ENCODE data around the gene THBS1. TPM values are rescaled to one million over a fixed set of nuclear protein-coding genes. Genes with fewer than 3 reads are reported as not detected.

The THBS1 gene
- total and polyA plus RNA-seq, 4 donors, result 35.3 to 544 (median 325) TPM

DNA sequence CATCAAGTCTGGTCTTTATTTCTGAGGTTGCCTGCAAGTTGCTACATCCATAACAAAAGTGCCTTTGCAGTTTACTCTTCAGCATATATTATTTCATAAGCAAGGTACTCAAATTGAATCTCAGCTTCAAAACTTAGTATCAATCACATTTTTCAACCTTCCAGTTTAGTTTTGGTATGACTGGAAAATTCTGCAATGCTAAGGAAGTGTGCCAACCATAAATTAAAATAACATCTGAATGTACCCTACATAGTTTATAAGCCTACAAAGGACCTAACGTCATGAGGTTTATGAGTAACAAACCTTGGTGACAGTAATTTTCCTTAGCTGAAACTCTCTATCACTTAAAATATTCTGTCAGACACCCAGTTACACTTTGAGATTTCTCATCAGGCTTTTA is 62.8 kb downstream of the THBS1 start:
- TF ChIP-seq, protein P1, sequence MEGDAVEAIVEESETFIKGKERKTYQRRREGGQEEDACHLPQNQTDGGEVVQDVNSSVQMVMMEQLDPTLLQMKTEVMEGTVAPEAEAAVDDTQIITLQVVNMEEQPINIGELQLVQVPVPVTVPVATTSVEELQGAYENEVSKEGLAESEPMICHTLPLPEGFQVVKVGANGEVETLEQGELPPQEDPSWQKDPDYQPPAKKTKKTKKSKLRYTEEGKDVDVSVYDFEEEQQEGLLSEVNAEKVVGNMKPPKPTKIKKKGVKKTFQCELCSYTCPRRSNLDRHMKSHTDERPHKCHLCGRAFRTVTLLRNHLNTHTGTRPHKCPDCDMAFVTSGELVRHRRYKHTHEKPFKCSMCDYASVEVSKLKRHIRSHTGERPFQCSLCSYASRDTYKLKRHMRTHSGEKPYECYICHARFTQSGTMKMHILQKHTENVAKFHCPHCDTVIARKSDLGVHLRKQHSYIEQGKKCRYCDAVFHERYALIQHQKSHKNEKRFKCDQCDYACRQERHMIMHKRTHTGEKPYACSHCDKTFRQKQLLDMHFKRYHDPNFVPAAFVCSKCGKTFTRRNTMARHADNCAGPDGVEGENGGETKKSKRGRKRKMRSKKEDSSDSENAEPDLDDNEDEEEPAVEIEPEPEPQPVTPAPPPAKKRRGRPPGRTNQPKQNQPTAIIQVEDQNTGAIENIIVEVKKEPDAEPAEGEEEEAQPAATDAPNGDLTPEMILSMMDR (IDR thresholded peaks at IDR 0.05; ENCODE audit: control extremely low read depth, extremely low read depth), result no peak
- WGBS, 2 donors, result 77 to 84% methylated on average over 1 of the region's 1 CpG
- DNase-seq, result no peak
- H3K9me3 ChIP-seq (ENCODE audit: control insufficient read depth in 4 of 4, insufficient read depth in 3 of 4, low read length in 3 of 4), result no peaks in the 10 kb centered on the region
- no peaks in the 10 kb centered on the region for H3K36me3 ChIP-seq (ENCODE audit: control insufficient read depth in 4 of 4, insufficient read depth in 4 of 4, low read length in 4 of 4)
- H3K4me1 ChIP-seq (ENCODE audit: control insufficient read depth in 5 of 5, insufficient read depth in 5 of 5, low read length in 5 of 5), result no peaks in the 10 kb centered on the region
- no peak overlapping the region for H3K27ac ChIP-seq (ENCODE audit: low read depth in 1 of 2, low read length in 1 of 2)
- H3K4me3 ChIP-seq, result no peak overlapping the region
- H3K9ac ChIP-seq (ENCODE audit: insufficient read depth in 1 of 2, low read length in 2 of 2), result no peak overlapping the region
- no peak for ATAC-seq (ENCODE audit: insufficient read depth, low FRiP score)
- H3K27me3 ChIP-seq (ENCODE audit: control insufficient read depth in 3 of 3, insufficient read depth in 3 of 3, low read length in 2 of 3), result no peaks in the 10 kb centered on the region

DNA sequence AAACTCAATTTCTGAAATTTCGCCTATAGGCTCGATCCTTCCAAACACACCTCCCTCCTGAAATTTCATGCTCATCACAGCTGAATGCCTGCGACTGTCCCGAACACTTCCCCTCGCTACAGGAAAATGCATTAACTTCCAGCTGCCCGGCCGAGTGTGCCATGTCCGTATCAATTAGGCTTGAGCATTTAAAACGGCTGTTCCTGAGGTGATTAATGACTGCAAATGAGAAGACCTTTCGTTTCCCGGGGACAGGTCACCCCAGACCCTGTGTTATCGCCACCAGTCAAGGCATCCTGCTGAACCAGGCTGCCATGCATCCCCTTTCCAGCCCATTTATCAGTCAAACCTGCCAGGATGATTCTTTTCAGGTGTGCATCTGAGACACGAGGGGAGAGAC is 63.3 kb downstream of the THBS1 start:
- no peak for ATAC-seq (ENCODE audit: insufficient read depth, low FRiP score)
- 82 to 84% methylated on average over 13 of the region's 13 CpGs for WGBS, 2 donors
- Histone ChIP-seq H3K4me3 (no peak overlapping the region), H3K27me3 (ENCODE audit: control insufficient read depth in 3 of 3, insufficient read depth in 3 of 3, low read length in 2 of 3) (no peaks in the 10 kb centered on the region), H3K4me1 (ENCODE audit: control insufficient read depth in 5 of 5, insufficient read depth in 5 of 5, low read length in 5 of 5) (no peaks in the 10 kb centered on the region), H3K27ac (ENCODE audit: low read depth in 1 of 2, low read length in 1 of 2) (no peak overlapping the region), H3K36me3 (ENCODE audit: control insufficient read depth in 4 of 4, insufficient read depth in 4 of 4, low read length in 4 of 4) (no peaks in the 10 kb centered on the region), H3K9ac (ENCODE audit: insufficient read depth in 1 of 2, low read length in 2 of 2) (no peak overlapping the region), H3K9me3 (ENCODE audit: control insufficient read depth in 4 of 4, insufficient read depth in 3 of 4, low read length in 3 of 4) (no peaks in the 10 kb centered on the region)
- DNase-seq, result no peak
- TF ChIP-seq, protein P1 (IDR thresholded peaks at IDR 0.05; ENCODE audit: control extremely low read depth, extremely low read depth), result no peak

DNA sequence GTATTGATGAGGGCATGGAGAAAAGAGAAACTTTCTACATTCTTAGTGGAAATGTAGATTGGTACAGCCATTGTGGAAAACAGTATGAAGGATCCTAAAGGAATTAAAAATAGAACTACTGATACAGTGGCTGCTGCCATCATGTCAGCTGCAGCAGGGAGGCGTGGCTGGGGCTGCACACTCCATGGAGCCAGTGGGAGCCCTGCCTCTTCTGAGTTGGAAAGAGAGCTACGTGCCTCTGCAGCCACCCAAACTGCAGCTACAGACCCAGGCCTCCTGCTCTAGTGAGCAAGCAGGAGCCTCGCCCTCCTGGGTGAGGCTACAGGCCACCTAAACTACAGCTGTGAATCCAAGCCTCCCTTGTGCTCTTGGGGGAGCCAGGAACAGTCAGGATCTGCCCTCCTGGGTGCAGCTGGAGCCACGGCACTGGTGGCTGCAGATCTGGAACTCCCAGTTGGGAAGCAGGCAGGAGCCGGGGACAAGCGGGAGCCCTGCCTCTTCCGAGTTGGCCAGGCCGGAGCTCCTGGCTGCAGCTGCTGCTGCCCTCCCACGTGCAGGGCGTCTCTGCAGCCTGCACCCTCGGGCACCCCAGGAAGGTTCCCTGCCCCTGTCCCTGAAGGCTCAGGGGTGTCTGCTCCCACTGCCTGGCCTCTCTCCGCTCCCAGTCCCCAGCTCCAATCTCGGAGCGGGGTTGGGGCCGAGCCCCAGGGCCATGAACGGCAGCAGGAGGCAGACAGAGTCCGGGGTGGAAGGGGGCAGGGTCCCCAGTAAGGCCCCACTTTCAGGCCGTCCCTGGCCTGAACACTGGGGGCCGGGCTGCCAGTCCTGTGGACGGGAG is 64.5 kb downstream of the THBS1 start:
- TF ChIP-seq, protein P1 (IDR thresholded peaks at IDR 0.05; ENCODE audit: control extremely low read depth, extremely low read depth), result no peak
- Histone ChIP-seq H3K27me3 (ENCODE audit: control insufficient read depth in 3 of 3, insufficient read depth in 3 of 3, low read length in 2 of 3) (no peaks in the 10 kb centered on the region), H3K9ac (ENCODE audit: insufficient read depth in 1 of 2, low read length in 2 of 2) (no peak overlapping the region), H3K4me3 (no peak overlapping the region), H3K9me3 (ENCODE audit: control insufficient read depth in 4 of 4, insufficient read depth in 3 of 4, low read length in 3 of 4) (no peaks in the 10 kb centered on the region), H3K4me1 (ENCODE audit: control insufficient read depth in 5 of 5, insufficient read depth in 5 of 5, low read length in 5 of 5) (no peaks in the 10 kb centered on the region), H3K27ac (ENCODE audit: low read depth in 1 of 2, low read length in 1 of 2) (no peak overlapping the region), H3K36me3 (ENCODE audit: control insufficient read depth in 4 of 4, insufficient read depth in 4 of 4, low read length in 4 of 4) (no peaks in the 10 kb centered on the region)
- DNase-seq, result no peak
- WGBS, 2 donors, result 91 to 94% methylated on average over 19 to 20 of the region's 20 CpGs
- no peak for ATAC-seq (ENCODE audit: insufficient read depth, low FRiP score)

DNA sequence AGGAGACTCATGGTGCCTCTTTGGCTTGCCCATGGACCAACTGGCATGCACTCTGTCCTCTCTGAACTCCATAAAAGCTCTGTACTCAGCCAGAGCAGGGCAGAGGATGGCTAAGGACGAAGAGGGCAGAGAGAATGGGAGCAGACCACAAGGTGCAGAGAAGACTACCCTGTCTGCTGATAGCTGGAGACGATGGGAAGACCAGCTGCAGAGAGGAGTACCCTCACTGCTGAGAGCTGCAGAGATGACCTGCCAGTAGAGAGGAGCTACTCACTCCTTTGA is 65.0 kb downstream of the THBS1 start:
- H3K4me1 ChIP-seq (ENCODE audit: control insufficient read depth in 5 of 5, insufficient read depth in 5 of 5, low read length in 5 of 5), result no peaks in the 10 kb centered on the region

More for the DNA sequence above, 65.0 kb downstream of the THBS1 start:
- no peaks in the 10 kb centered on the region for H3K9me3 ChIP-seq (ENCODE audit: control insufficient read depth in 4 of 4, insufficient read depth in 3 of 4, low read length in 3 of 4)
- H3K27me3 ChIP-seq (ENCODE audit: control insufficient read depth in 3 of 3, insufficient read depth in 3 of 3, low read length in 2 of 3), result no peaks in the 10 kb centered on the region
- WGBS, 2 donors, result 85 to 96% methylated on average over 2 of the region's 2 CpGs
- no peak overlapping the region for H3K27ac ChIP-seq (ENCODE audit: low read depth in 1 of 2, low read length in 1 of 2)
- DNase-seq (no peak), ATAC-seq (ENCODE audit: insufficient read depth, low FRiP score) (no peak)
- H3K4me3 ChIP-seq, result no peak overlapping the region
- no peak overlapping the region for H3K9ac ChIP-seq (ENCODE audit: insufficient read depth in 1 of 2, low read length in 2 of 2)
- H3K36me3 ChIP-seq (ENCODE audit: control insufficient read depth in 4 of 4, insufficient read depth in 4 of 4, low read length in 4 of 4), result no peaks in the 10 kb centered on the region
- TF ChIP-seq, protein P1 (IDR thresholded peaks at IDR 0.05; ENCODE audit: control extremely low read depth, extremely low read depth), result no peak

Measured in lung (tissue), 12 donors.